ENCODE results near the gene SOWAHA. TPM values are rescaled to one million over a fixed set of nuclear protein-coding genes. Genes with fewer than 3 reads are reported as not detected.

Gene SOWAHA
- total RNA-seq, 1 experiment from 2014 or later = 0.04 TPM

DNA sequence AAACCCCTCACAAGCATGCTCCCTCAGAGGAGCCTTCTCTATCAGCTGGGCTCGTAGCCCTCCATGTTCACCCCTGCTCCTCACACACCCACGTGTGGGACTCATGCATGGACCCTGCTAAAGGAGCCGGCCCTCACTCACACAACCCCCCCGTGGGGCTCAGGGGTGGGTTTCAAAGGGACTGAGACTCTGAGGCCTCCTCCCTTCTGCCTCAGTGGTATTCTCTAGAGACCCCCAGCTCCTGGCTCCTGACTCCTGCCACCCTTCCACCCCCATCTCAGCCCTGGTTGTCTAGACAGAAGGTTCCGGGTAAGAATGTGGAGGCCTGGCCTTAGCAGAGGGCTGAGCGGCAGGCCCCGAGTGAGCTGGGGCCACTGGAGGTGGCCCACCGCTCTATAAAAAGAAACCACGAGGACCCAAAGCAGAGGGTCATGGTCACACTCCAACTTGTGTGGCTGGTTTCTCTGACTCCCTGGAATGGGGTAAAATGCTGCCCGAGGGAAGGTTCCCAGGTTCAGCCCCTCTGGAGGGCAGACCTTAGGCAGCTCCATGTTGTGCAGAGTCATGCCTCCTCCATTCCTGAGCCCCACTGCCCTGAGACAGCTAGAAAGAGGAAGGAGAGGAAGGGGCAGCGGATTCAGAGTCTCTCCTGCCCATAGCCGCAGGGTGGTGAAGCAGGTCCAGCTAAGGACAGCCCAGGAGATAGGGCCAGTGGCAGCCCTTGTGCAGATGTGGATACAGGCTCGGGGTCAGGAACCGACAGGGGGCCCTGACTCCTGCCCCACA, 46.9 kb upstream of the SOWAHA start:
- Histone ChIP-seq H3F3A (ENCODE audit: low read length, unreplicated experiment) (no peaks in the 10 kb centered on the region), H3K9me2 (replicated peaks; ENCODE audit: low read length) (no peaks in the 10 kb centered on the region), H3K27me3 (ENCODE audit: low read length) (no peaks in the 10 kb centered on the region), H3K4me2 (ENCODE audit: low read length) (no peak overlapping the region), H3K4me1 (ENCODE audit: insufficient read depth, low read length) (no peaks in the 10 kb centered on the region), H3K9ac (ENCODE audit: low read length) (no peak overlapping the region), H3K36me3 (ENCODE audit: low read depth, low read length) (no peaks in the 10 kb centered on the region; the same call in 1 of the 2 replicates), H3K27ac (ENCODE audit: low read length) (no peak overlapping the region), H2AFZ (ENCODE audit: low read length) (no peak overlapping the region), H4K20me1 (ENCODE audit: low read length) (no peaks in the 10 kb centered on the region), H3K9me3 (ENCODE audit: low read length) (no peaks in the 10 kb centered on the region), H3K79me2 (ENCODE audit: low read length) (peaks cover 18% of the 10 kb centered on the region), H3K4me3 (ENCODE audit: low read length) (no peak overlapping the region)
- DNase-seq = no peak
- no peak for ATAC-seq
- CTCF ChIA-PET = no interaction called here
- intact Hi-C loops (cut with micrococcal nuclease) = no loop called here
- TF ChIP-seq EZH2phosphoT487 (IDR thresholded peaks at IDR 0.05; ENCODE audit: borderline replicate concordance, low read length) (no peak), EZH2 (IDR thresholded peaks at IDR 0.05; ENCODE audit: low read length, unreplicated experiment) (no peak)
- TF ChIP-seq, protein P1, sequence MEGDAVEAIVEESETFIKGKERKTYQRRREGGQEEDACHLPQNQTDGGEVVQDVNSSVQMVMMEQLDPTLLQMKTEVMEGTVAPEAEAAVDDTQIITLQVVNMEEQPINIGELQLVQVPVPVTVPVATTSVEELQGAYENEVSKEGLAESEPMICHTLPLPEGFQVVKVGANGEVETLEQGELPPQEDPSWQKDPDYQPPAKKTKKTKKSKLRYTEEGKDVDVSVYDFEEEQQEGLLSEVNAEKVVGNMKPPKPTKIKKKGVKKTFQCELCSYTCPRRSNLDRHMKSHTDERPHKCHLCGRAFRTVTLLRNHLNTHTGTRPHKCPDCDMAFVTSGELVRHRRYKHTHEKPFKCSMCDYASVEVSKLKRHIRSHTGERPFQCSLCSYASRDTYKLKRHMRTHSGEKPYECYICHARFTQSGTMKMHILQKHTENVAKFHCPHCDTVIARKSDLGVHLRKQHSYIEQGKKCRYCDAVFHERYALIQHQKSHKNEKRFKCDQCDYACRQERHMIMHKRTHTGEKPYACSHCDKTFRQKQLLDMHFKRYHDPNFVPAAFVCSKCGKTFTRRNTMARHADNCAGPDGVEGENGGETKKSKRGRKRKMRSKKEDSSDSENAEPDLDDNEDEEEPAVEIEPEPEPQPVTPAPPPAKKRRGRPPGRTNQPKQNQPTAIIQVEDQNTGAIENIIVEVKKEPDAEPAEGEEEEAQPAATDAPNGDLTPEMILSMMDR (conservative IDR thresholded peaks at IDR 0.05; ENCODE audit: low read depth, low read length) = no peak
- BruUV-seq (replicated peaks) = no TSS peak
- POLR2A ChIA-PET (ENCODE audit: unreplicated experiment) = no interaction called here

DNA sequence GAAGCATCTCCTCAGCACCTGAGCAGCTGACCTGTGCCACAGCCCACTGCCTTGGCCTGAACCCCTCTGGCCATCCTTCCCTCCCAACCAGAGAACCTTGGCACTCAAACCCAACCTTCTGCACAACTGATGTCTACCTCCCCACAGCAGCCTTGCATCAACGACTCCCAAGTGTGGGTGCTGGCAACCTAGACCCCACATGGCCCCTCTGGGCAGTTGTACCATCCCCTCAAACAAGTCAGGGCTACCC, 46.4 kb upstream of the SOWAHA start:
- BruUV-seq (replicated peaks) = no TSS peak
- no peaks in the 10 kb centered on the region for H3K9me3 ChIP-seq (ENCODE audit: low read length)
- ChIA-PET POLR2A (ENCODE audit: unreplicated experiment) (no interaction called here), CTCF (interaction anchor here (0.7 kb wide), 1 partner anchor 529 kb away, joined by 3 read pairs; no protein-coding TSS in a partner anchor)
- no peaks in the 10 kb centered on the region for H4K20me1 ChIP-seq (ENCODE audit: low read length)
- no peak overlapping the region for H3K27ac ChIP-seq (ENCODE audit: low read length)
- no peaks in the 10 kb centered on the region for H3K27me3 ChIP-seq (ENCODE audit: low read length)
- no peak overlapping the region for H3K9ac ChIP-seq (ENCODE audit: low read length)
- TF ChIP-seq, protein P1 (conservative IDR thresholded peaks at IDR 0.05; ENCODE audit: low read depth, low read length) = no peak
- TF ChIP-seq EZH2 (IDR thresholded peaks at IDR 0.05; ENCODE audit: low read length, unreplicated experiment) (no peak), EZH2phosphoT487 (IDR thresholded peaks at IDR 0.05; ENCODE audit: borderline replicate concordance, low read length) (no peak)
- no peak overlapping the region for H3K4me3 ChIP-seq (ENCODE audit: low read length)
- DNase-seq (no peak), ATAC-seq (no peak)
- H3F3A ChIP-seq (ENCODE audit: low read length, unreplicated experiment) = no peaks in the 10 kb centered on the region
- H3K4me1 ChIP-seq (ENCODE audit: insufficient read depth, low read length) = no peaks in the 10 kb centered on the region
- no peaks in the 10 kb centered on the region; the same call in 1 of the 2 replicates for H3K36me3 ChIP-seq (ENCODE audit: low read depth, low read length)
- no peaks in the 10 kb centered on the region for H3K9me2 ChIP-seq (replicated peaks; ENCODE audit: low read length)
- no peak overlapping the region for H3K4me2 ChIP-seq (ENCODE audit: low read length)
- H2AFZ ChIP-seq (ENCODE audit: low read length) = no peak overlapping the region
- H3K79me2 ChIP-seq (ENCODE audit: low read length) = peaks cover 22% of the 10 kb centered on the region
- intact Hi-C loops (cut with micrococcal nuclease) = no loop called here

DNA sequence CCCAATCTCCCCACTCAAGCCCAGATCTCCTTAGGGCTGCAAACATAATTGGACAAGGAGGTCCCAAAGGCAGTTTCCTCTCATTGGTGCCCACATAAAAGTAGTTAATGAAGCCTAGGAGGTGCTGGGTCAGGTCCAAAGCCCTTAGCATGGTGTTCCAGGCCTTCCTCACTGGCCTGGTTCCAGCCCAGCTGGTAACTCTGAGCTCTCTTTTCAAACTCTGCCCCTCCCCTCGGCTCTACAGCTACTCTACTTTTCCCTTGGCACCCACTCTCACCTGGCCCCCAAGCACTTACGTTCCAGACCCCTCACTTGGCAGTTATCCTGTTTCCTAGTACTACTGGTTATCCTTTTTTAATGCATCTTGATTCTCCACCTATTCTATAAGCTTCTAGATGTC, 46.0 kb upstream of the SOWAHA start:
- H3K4me1 ChIP-seq (ENCODE audit: insufficient read depth, low read length) = no peaks in the 10 kb centered on the region
- ATAC-seq (no peak), DNase-seq (no peak)
- ChIA-PET POLR2A (ENCODE audit: unreplicated experiment) (no interaction called here), CTCF (interaction anchor here (0.6 to 0.7 kb wide), 2 partner anchors 15 to 529 kb away, joined by 3 to 5 read pairs; no protein-coding TSS in a partner anchor)
- no peaks in the 10 kb centered on the region for H3K9me2 ChIP-seq (replicated peaks; ENCODE audit: low read length)
- no peak overlapping the region for H3K27ac ChIP-seq (ENCODE audit: low read length)
- no peaks in the 10 kb centered on the region for H3F3A ChIP-seq (ENCODE audit: low read length, unreplicated experiment)
- H3K9me3 ChIP-seq (ENCODE audit: low read length) = no peaks in the 10 kb centered on the region
- no peak overlapping the region for H3K4me3 ChIP-seq (ENCODE audit: low read length)
- H2AFZ ChIP-seq (ENCODE audit: low read length) = no peak overlapping the region
- no peaks in the 10 kb centered on the region for H4K20me1 ChIP-seq (ENCODE audit: low read length)
- no TSS peak for BruUV-seq (replicated peaks)
- no peak for TF ChIP-seq EZH2phosphoT487 (IDR thresholded peaks at IDR 0.05; ENCODE audit: borderline replicate concordance, low read length)
- TF ChIP-seq EZH2 (IDR thresholded peaks at IDR 0.05; ENCODE audit: low read length, unreplicated experiment) = no peak
- TF ChIP-seq, protein P1 (conservative IDR thresholded peaks at IDR 0.05; ENCODE audit: low read depth, low read length) = no peak
- no peaks in the 10 kb centered on the region for H3K27me3 ChIP-seq (ENCODE audit: low read length)
- peaks cover 23% of the 10 kb centered on the region for H3K79me2 ChIP-seq (ENCODE audit: low read length)
- H3K4me2 ChIP-seq (ENCODE audit: low read length) = no peak overlapping the region
- H3K9ac ChIP-seq (ENCODE audit: low read length) = no peak overlapping the region
- intact Hi-C loops (cut with micrococcal nuclease) = no loop called here
- H3K36me3 ChIP-seq (ENCODE audit: low read depth, low read length) = no peaks in the 10 kb centered on the region

Measured in PC-3 (cell line).